ENCODE measurements around the gene DCHS2.

DCHS2 gene

DNA sequence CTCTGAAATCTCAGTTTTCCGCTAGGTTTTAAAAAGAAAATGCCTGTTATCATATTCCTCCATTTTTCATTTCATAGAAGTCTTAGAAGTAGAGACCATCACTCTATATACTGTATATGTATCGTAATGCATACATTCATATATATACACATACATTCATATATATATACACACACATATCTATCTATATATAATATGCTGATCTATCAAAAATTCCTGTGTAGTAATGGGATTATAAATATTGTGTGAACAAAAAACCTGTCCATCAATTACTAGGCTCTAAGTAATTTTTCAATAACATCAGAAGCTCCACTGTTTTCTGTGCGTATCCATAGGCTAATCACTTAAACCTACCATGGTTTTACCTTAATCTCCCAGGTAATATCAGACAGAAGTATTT lies 150.2 kb downstream of the DCHS2 start:
- H3K4me1 ChIP-seq (ENCODE audit: control insufficient read depth in 1 of 2, insufficient read depth in 2 of 2, low read length in 2 of 2): no peaks in the 10 kb centered on the region
- no peaks in the 10 kb centered on the region for H3K36me3 ChIP-seq (ENCODE audit: control insufficient read depth in 1 of 2, insufficient read depth in 2 of 2, low read length in 2 of 2)
- H3K9me3 ChIP-seq (ENCODE audit: control insufficient read depth in 1 of 2, low read length in 2 of 2): peaks cover 0 to 3% of the 10 kb centered on the region in 2 donors
- no peaks in the 10 kb centered on the region for H3K27me3 ChIP-seq (ENCODE audit: low read depth, low read length)
- H3K4me3 ChIP-seq (ENCODE audit: low read depth in 1 of 2, low read length in 2 of 2): no peak overlapping the region
- no peak overlapping the region for H3K27ac ChIP-seq (ENCODE audit: low read length)

DNA sequence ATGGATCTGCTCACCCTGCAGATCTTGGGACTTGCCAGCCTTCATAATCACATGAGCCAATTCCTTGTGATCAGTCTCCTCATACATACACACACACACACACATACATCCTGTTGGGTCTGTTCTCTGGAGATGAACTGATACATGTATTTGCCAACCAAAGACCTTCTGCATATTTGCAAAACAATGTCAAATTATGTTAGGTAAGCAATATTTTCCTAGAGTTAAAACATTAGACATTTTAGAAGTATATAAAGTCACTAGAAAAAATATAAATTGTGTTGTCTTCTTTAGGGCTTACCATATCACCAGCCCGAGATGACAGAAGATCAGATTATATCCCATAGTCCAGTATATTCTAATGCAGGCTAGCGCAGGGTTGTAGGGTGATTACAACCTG lies 156.0 kb downstream of the DCHS2 start:
- Histone ChIP-seq H3K4me1 (ENCODE audit: control insufficient read depth in 1 of 2, insufficient read depth in 2 of 2, low read length in 2 of 2) (no peaks in the 10 kb centered on the region), H3K36me3 (ENCODE audit: control insufficient read depth in 1 of 2, insufficient read depth in 2 of 2, low read length in 2 of 2) (no peaks in the 10 kb centered on the region), H3K27ac (ENCODE audit: low read length) (no peak overlapping the region), H3K27me3 (ENCODE audit: low read depth, low read length) (no peaks in the 10 kb centered on the region), H3K9me3 (ENCODE audit: control insufficient read depth in 1 of 2, low read length in 2 of 2) (no peaks in the 10 kb centered on the region), H3K4me3 (ENCODE audit: low read depth in 1 of 2, low read length in 2 of 2) (no peak overlapping the region)

DNA sequence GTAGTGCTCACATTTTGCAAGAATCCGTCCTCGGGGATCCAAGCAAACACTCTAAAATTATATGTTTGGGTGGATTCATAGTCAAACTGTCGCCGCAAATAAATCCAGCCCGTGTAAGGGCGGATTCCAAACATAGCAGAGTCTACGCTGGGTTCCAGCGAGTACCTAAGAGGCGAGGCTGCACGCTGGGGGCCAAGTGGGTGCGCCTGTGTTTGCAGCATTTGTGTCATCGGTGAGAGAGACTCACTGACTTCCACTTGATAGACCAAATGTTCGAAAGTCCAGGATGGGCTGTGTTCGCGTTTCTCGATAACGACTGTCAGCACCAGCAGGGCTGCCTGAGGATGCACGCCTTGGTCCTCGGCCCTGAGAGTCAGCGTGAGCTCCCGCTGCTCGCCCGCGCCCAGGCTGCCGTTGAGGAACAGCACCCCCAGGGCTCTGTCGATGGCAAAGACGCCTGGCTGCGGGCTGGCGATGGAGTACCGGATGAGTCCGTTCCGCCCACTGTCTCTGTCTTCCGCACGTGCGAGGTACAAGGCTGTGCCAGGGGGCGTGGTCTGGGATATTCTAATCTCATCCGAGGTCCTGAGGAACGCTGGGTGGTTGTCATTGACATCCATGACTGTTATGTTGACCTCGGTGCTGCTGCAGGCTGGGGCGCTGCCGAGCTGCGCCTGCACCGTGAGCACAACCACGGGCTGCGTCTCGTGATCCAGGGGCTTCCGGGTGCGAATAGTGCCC lies 158.7 kb downstream of the DCHS2 start:
- H3K4me3 ChIP-seq (ENCODE audit: low read depth in 1 of 2, low read length in 2 of 2): peak overlapping the region; percentile 42 to 50
- H3K27me3 ChIP-seq (ENCODE audit: low read depth, low read length): no peaks in the 10 kb centered on the region
- H3K9me3 ChIP-seq (ENCODE audit: control insufficient read depth in 1 of 2, low read length in 2 of 2): no peaks in the 10 kb centered on the region
- no peaks in the 10 kb centered on the region for H3K4me1 ChIP-seq (ENCODE audit: control insufficient read depth in 1 of 2, insufficient read depth in 2 of 2, low read length in 2 of 2)
- H3K36me3 ChIP-seq (ENCODE audit: control insufficient read depth in 1 of 2, insufficient read depth in 2 of 2, low read length in 2 of 2): no peaks in the 10 kb centered on the region
- no peak overlapping the region for H3K27ac ChIP-seq (ENCODE audit: low read length)

DNA sequence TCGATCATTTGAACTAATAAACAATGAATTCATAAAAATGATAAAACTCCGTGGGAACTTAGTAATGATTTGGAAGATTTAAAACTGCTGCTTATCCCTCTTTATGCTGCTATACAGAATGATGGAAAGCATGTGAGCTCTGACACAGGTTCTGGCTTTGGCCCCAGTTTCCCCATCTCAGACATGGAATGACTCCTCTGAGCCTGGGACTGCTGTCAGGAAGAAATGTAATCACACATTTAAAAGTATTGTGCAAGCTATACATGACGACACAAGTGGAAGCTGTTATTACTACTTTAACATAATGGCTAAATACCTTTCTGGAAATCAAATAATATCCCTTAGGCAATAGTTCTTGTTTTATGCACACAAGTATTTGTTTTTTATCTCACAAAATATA lies 161.7 kb downstream of the DCHS2 start:
- Histone ChIP-seq H3K27me3 (ENCODE audit: low read depth, low read length) (no peaks in the 10 kb centered on the region), H3K27ac (ENCODE audit: low read length) (no peak overlapping the region), H3K4me3 (ENCODE audit: low read depth in 1 of 2, low read length in 2 of 2) (no peak overlapping the region)

DNA sequence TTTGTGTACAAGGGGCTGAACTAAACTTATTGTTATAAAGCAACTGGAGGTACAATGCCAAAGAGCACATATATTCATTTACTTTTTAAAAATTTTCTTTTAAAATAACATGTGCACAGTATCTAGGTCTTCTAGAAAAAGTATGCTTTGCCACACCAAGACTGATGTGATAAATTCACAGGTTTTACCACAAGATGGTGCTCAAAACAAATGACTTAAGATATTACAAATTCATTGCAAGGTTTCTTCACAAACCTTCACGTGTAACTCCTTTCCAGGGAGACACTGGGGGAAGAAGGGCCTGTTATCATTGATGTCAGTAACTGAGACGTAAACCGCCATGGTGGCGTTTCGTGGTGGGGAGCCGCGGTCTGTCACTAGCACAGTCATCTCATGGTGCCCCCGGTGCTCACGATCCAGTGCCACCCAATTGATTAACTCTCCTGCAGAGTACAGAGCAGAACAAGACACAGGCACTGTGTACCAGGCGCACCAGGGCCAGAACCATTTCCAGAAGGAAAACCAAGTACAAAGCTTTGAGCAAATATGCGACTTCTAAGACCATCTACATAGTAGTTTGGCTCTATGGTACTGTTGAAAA lies 162.2 kb downstream of the DCHS2 start:
- no peaks in the 10 kb centered on the region for H3K27me3 ChIP-seq (ENCODE audit: low read depth, low read length)
- H3K9me3 ChIP-seq (ENCODE audit: control insufficient read depth in 1 of 2, low read length in 2 of 2): no peaks in the 10 kb centered on the region
- H3K4me3 ChIP-seq (ENCODE audit: low read depth in 1 of 2, low read length in 2 of 2): no peak overlapping the region

More for the DNA sequence above, 161.7 kb downstream of the DCHS2 start:
- no peaks in the 10 kb centered on the region for H3K9me3 ChIP-seq (ENCODE audit: control insufficient read depth in 1 of 2, low read length in 2 of 2)
- H3K36me3 ChIP-seq (ENCODE audit: control insufficient read depth in 1 of 2, insufficient read depth in 2 of 2, low read length in 2 of 2): no peaks in the 10 kb centered on the region
- no peaks in the 10 kb centered on the region for H3K4me1 ChIP-seq (ENCODE audit: control insufficient read depth in 1 of 2, insufficient read depth in 2 of 2, low read length in 2 of 2)

DNA sequence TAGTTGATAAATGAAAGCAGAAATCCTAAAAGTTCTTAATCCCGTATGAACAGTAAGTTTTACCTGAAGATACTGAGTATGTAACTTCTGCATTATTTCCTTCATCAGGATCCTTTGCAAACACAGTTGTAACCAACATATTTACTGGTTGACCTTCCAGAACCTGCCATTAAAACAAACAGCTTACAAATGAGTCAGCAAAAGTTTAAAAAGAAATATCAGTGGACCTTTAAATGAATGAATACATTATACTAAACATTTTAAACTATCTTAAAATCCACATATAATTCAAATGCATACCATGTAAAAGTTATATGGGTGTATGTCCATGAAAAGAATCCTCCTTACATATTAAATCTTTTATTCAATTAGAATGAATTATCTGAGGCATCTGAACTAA lies 163.6 kb downstream of the DCHS2 start:
- Histone ChIP-seq H3K27me3 (ENCODE audit: low read depth, low read length) (no peaks in the 10 kb centered on the region), H3K4me1 (ENCODE audit: control insufficient read depth in 1 of 2, insufficient read depth in 2 of 2, low read length in 2 of 2) (no peaks in the 10 kb centered on the region), H3K27ac (ENCODE audit: low read length) (no peak overlapping the region), H3K9me3 (ENCODE audit: control insufficient read depth in 1 of 2, low read length in 2 of 2) (no peaks in the 10 kb centered on the region), H3K4me3 (ENCODE audit: low read depth in 1 of 2, low read length in 2 of 2) (no peak overlapping the region), H3K36me3 (ENCODE audit: control insufficient read depth in 1 of 2, insufficient read depth in 2 of 2, low read length in 2 of 2) (no peaks in the 10 kb centered on the region)

More for the DNA sequence above, 162.2 kb downstream of the DCHS2 start:
- Histone ChIP-seq H3K27ac (ENCODE audit: low read length) (no peak overlapping the region), H3K4me1 (ENCODE audit: control insufficient read depth in 1 of 2, insufficient read depth in 2 of 2, low read length in 2 of 2) (no peaks in the 10 kb centered on the region), H3K36me3 (ENCODE audit: control insufficient read depth in 1 of 2, insufficient read depth in 2 of 2, low read length in 2 of 2) (no peaks in the 10 kb centered on the region)

DNA sequence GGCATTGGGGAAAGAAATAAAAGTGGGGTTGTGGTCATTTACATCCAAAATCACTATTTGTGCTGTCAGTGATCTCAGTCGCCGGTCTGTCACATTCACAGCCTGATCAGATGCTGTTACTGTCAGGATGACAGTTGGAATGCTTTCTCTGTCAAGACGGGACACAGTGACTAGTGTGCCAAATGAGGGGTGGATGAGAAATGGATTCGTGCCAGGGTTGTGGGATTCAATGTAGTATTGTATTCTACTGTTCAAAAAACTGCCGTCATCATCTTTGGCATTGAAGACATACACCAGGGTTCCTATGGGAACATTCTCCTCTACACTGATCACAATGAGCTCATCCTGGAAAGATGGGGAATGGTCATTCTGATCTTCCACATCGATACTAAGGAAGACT lies 171.1 kb downstream of the DCHS2 start:
- peaks cover 0 to 2% of the 10 kb centered on the region in 2 donors for H3K9me3 ChIP-seq (ENCODE audit: control insufficient read depth in 1 of 2, low read length in 2 of 2)
- no peaks in the 10 kb centered on the region for H3K27me3 ChIP-seq (ENCODE audit: low read depth, low read length)
- no peak overlapping the region for H3K4me3 ChIP-seq (ENCODE audit: low read depth in 1 of 2, low read length in 2 of 2)
- H3K27ac ChIP-seq (ENCODE audit: low read length): no peak overlapping the region
- no peaks in the 10 kb centered on the region for H3K4me1 ChIP-seq (ENCODE audit: control insufficient read depth in 1 of 2, insufficient read depth in 2 of 2, low read length in 2 of 2)
- H3K36me3 ChIP-seq (ENCODE audit: control insufficient read depth in 1 of 2, insufficient read depth in 2 of 2, low read length in 2 of 2): no peaks in the 10 kb centered on the region

DNA sequence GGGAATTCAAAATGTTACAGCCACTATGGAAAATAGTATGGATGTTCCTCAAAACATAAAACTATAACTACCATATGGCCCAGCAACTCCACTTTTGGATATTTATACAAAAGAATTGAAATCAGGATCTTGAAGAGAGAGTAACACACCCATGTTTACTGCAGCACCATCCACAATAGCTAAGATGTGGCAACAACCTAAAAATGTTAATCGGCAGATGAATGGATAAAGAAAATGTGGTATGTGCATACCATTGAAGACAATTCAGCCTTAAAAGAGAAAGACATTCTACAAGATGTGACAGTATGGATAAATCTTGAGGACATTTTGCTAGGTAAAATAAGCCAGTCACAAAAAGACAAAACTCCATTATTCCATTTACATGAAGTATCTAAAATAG lies 171.9 kb downstream of the DCHS2 start:
- Histone ChIP-seq H3K27me3 (ENCODE audit: low read depth, low read length) (no peaks in the 10 kb centered on the region), H3K9me3 (ENCODE audit: control insufficient read depth in 1 of 2, low read length in 2 of 2) (peaks cover 0 to 2% of the 10 kb centered on the region in 2 donors), H3K36me3 (ENCODE audit: control insufficient read depth in 1 of 2, insufficient read depth in 2 of 2, low read length in 2 of 2) (no peaks in the 10 kb centered on the region), H3K27ac (ENCODE audit: low read length) (no peak overlapping the region), H3K4me1 (ENCODE audit: control insufficient read depth in 1 of 2, insufficient read depth in 2 of 2, low read length in 2 of 2) (no peaks in the 10 kb centered on the region), H3K4me3 (ENCODE audit: low read depth in 1 of 2, low read length in 2 of 2) (no peak overlapping the region)

DNA sequence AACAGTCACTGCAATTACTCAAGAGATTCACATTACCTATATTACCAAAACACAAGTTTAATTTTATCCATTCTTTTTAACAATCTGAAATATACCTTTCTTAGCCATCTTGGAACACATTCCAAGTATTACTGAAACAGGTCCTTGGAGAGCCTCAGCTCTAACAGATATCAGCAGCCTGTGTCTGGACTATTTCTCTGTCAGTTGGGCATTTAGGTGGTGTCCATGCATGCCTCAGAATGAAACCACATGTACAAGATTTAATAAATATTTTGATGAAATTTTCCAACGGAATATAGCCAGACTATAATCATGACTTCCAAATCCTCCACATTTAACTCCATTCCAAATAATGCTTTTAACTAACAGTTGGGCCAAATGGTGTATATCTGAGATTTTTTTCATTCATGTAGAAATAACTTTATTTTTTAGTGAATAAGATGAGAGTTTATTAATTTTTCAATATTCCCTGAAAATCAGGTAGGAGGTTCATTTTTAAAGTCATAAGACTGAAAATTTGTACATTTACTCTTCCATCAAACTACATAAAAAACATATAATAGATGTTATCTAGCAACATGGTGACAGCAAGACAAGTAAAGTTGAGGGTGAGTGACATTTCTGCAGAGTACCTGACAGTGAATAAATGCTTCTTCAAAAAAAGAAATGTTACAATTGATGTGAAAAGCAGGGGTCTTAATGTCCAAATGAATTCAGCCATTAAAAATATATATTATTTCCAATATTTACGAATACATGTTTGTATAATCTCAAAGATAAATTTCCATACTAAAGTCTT lies 174.2 kb downstream of the DCHS2 start:
- Histone ChIP-seq H3K27me3 (ENCODE audit: low read depth, low read length) (no peaks in the 10 kb centered on the region), H3K4me3 (ENCODE audit: low read depth in 1 of 2, low read length in 2 of 2) (no peak overlapping the region), H3K9me3 (ENCODE audit: control insufficient read depth in 1 of 2, low read length in 2 of 2) (peaks cover 0 to 2% of the 10 kb centered on the region in 2 donors), H3K36me3 (ENCODE audit: control insufficient read depth in 1 of 2, insufficient read depth in 2 of 2, low read length in 2 of 2) (no peaks in the 10 kb centered on the region), H3K27ac (ENCODE audit: low read length) (no peak overlapping the region), H3K4me1 (ENCODE audit: control insufficient read depth in 1 of 2, insufficient read depth in 2 of 2, low read length in 2 of 2) (no peaks in the 10 kb centered on the region)

DNA sequence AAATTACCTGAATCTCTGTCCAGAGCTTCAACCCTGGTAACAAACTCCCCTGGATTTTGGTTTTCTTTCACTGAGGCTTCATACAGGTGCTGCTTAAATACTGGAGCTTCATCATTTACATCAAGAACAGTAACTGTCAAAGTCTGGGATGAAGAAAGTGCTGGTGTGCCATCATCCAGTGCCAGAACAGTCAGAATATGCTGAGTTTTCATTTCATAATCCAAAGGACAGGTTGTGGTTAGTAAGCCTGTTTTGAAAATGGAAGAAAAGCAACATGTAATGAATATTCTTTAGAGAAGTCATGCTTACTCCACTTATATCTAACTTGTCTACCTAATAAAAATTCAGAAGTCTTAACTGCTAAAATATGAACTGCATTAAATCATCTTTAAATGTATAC lies 175.9 kb downstream of the DCHS2 start:
- Histone ChIP-seq H3K4me1 (ENCODE audit: control insufficient read depth in 1 of 2, insufficient read depth in 2 of 2, low read length in 2 of 2) (no peaks in the 10 kb centered on the region), H3K27ac (ENCODE audit: low read length) (no peak overlapping the region), H3K27me3 (ENCODE audit: low read depth, low read length) (no peaks in the 10 kb centered on the region), H3K4me3 (ENCODE audit: low read depth in 1 of 2, low read length in 2 of 2) (no peak overlapping the region), H3K36me3 (ENCODE audit: control insufficient read depth in 1 of 2, insufficient read depth in 2 of 2, low read length in 2 of 2) (no peaks in the 10 kb centered on the region), H3K9me3 (ENCODE audit: control insufficient read depth in 1 of 2, low read length in 2 of 2) (peaks cover 0 to 2% of the 10 kb centered on the region in 2 donors)

DNA sequence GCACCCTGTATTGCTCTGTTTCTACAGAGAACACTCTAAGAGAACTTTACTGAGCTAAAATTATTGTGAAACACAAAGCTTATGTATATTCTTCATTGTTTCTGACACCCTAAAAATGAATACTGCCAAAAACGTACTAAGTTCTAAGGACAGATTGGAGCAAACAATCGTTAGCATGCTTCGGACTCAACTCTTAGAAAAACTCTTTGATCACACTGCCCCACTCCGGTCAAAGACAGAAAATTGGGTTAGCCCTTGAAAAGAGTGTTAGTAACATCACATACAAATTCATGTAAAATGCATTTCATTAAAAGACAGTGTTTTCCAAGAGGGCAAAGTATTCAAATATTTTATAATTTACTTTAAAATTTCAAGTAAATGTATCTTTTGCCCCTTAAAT lies 177.4 kb downstream of the DCHS2 start:
- H3K27me3 ChIP-seq (ENCODE audit: low read depth, low read length): no peaks in the 10 kb centered on the region
- H3K4me1 ChIP-seq (ENCODE audit: control insufficient read depth in 1 of 2, insufficient read depth in 2 of 2, low read length in 2 of 2): no peaks in the 10 kb centered on the region
- H3K36me3 ChIP-seq (ENCODE audit: control insufficient read depth in 1 of 2, insufficient read depth in 2 of 2, low read length in 2 of 2): no peaks in the 10 kb centered on the region
- no peak overlapping the region for H3K4me3 ChIP-seq (ENCODE audit: low read depth in 1 of 2, low read length in 2 of 2)
- peaks cover 0 to 2% of the 10 kb centered on the region in 2 donors for H3K9me3 ChIP-seq (ENCODE audit: control insufficient read depth in 1 of 2, low read length in 2 of 2)
- H3K27ac ChIP-seq (ENCODE audit: low read length): no peak overlapping the region

All from muscle layer of duodenum (tissue), 2 donors.